WTC11 (cell line): ENCODE data around the gene ARSJ. TPM values are rescaled to one million over a fixed set of nuclear protein-coding genes. Genes with fewer than 3 reads are reported as not detected.

Experiments used
- ATAC-seq: fragments of 200-7000 bp; cut with Tn5 transposase; 2 replicates; pipeline ENCODE4 v1.10.0; 2021; ENCODE audit warnings: mild to moderate bottlenecking, moderate library complexity
- CTCF ChIA-PET: fragments of 300-600 bp; sonication (Branson Sonifier 250); formaldehyde crosslinking; loops from one replicate; lab custom pipeline; 2021; ENCODE audit warnings: antibody characterized with exemption; lab: Charles Lee
- POLR2A ChIA-PET: fragments of 350-600 bp; sonication (Branson Sonifier 250); formaldehyde crosslinking; loops from one replicate; lab custom pipeline; 2021; ENCODE audit warnings: antibody characterized with exemption; lab: Charles Lee
- DNase-seq: peaks from one replicate; pipeline ENCODE4 v3.0.0; 2021; ENCODE audit warnings: low spot score
- H3K27ac Mint-ChIP-seq: 2 replicates; pipeline ENCODE4 v1.8.0; 2021; ENCODE audit warnings: mixed read lengths
- H3K27me3 Mint-ChIP-seq: 2 replicates; pipeline ENCODE4 v1.8.0; 2021; ENCODE audit warnings: low read depth, mild to moderate bottlenecking, moderate library complexity, mixed read lengths
- H3K36me3 Mint-ChIP-seq: 2 replicates; pipeline ENCODE4 v1.8.0; 2021; ENCODE audit warnings: mixed read lengths
- H3K4me1 Mint-ChIP-seq: 2 replicates; pipeline ENCODE4 v1.8.0; 2022; ENCODE audit warnings: mixed read lengths
- H3K4me3 Mint-ChIP-seq: 2 replicates; pipeline ENCODE4 v1.8.0; 2021; ENCODE audit warnings: mild to moderate bottlenecking, moderate library complexity, mixed read lengths
- H3K9me3 Mint-ChIP-seq: 2 replicates; pipeline ENCODE4 v1.8.0; 2021; ENCODE audit warnings: mixed read lengths
- ARID4B ChIP-seq: sonication (generic); formaldehyde crosslinking; IDR thresholded peaks from 2 replicates; pipeline ENCODE4 v1.8.0; 2023; ENCODE audit warnings: missing genetic modification reagents, mild to moderate bottlenecking, borderline replicate concordance
- ESRRA ChIP-seq: sonication (generic); formaldehyde crosslinking; IDR thresholded peaks from 2 replicates; pipeline ENCODE4 v1.8.1; 2022; ENCODE audit warnings: mild to moderate bottlenecking, missing genetic modification reagents, borderline replicate concordance
- HMGXB4 ChIP-seq: sonication (generic); formaldehyde crosslinking; IDR thresholded peaks from 2 replicates; pipeline ENCODE4 v1.8.1; 2023; ENCODE audit warnings: mild to moderate bottlenecking, moderate library complexity, missing genetic modification reagents
- KAT7 ChIP-seq: sonication (generic); formaldehyde crosslinking; IDR thresholded peaks from 2 replicates; pipeline ENCODE4 v1.8.1; 2023; ENCODE audit warnings: missing genetic modification reagents, mild to moderate bottlenecking, borderline replicate concordance
- TCF7 ChIP-seq: sonication (generic); formaldehyde crosslinking; IDR thresholded peaks from 2 replicates; pipeline ENCODE4 v1.8.0; 2022; ENCODE audit warnings: mild to moderate bottlenecking, low read depth, missing genetic modification reagents, moderate library complexity
- TEAD4 ChIP-seq: sonication (generic); formaldehyde crosslinking; IDR thresholded peaks from 2 replicates; pipeline ENCODE4 v1.8.0; 2022; ENCODE audit warnings: mild to moderate bottlenecking, missing genetic modification reagents
- USF2 ChIP-seq: sonication (generic); formaldehyde crosslinking; IDR thresholded peaks from 2 replicates; pipeline ENCODE4 v1.8.1; 2023; ENCODE audit warnings: mild to moderate bottlenecking, missing genetic modification reagents, moderate library complexity
- ZNF121 ChIP-seq: sonication (generic); formaldehyde crosslinking; IDR thresholded peaks from 2 replicates; pipeline ENCODE4 v1.8.0; 2023; ENCODE audit warnings: missing genetic modification reagents
- ZNF232 ChIP-seq: sonication (generic); formaldehyde crosslinking; IDR thresholded peaks from 2 replicates; pipeline ENCODE4 v1.8.0; 2022; ENCODE audit warnings: mild to moderate bottlenecking, missing genetic modification reagents
- ZNF317 ChIP-seq: sonication (generic); formaldehyde crosslinking; IDR thresholded peaks from 2 replicates; pipeline ENCODE4 v1.8.1; 2023; ENCODE audit warnings: low read depth, mild to moderate bottlenecking, moderate library complexity, missing genetic modification reagents, borderline replicate concordance
- ZNF532 ChIP-seq: fragments of 250-450 bp; sonication (Bioruptor Pico); IDR thresholded peaks from 2 replicates; pipeline ENCODE4 v1.9.0; 2021; ENCODE audit warnings: mild to moderate bottlenecking, borderline replicate concordance
- total RNA-seq: library from RNA; stranded (reverse); gene quantifications from 3 replicates; pipeline ENCODE4 v1.2.3, GENCODE V29; 2021
- TF ChIP-seq, protein P1 (sequence below): sonication (generic); formaldehyde crosslinking; IDR thresholded peaks from 2 replicates; pipeline ENCODE4 v1.8.0; 2022; ENCODE audit warnings: missing genetic modification reagents
- TF ChIP-seq, protein P2 (sequence below): sonication (generic); formaldehyde crosslinking; IDR thresholded peaks from 2 replicates; pipeline ENCODE4 v1.8.0; 2023; ENCODE audit warnings: missing genetic modification reagents
- TF ChIP-seq, protein P3 (sequence below): sonication (generic); formaldehyde crosslinking; IDR thresholded peaks from 2 replicates; pipeline ENCODE4 v1.8.1; 2023; ENCODE audit warnings: mild to moderate bottlenecking, missing genetic modification reagents, moderate library complexity
- TF ChIP-seq, protein P4 (sequence below): sonication (generic); formaldehyde crosslinking; IDR thresholded peaks from 2 replicates; pipeline ENCODE4 v1.8.1; 2022; ENCODE audit warnings: low read depth, missing genetic modification reagents, borderline replicate concordance

ARSJ gene
- total RNA-seq, 1 experiment from 2014 or later: 6.6 TPM

DNA sequence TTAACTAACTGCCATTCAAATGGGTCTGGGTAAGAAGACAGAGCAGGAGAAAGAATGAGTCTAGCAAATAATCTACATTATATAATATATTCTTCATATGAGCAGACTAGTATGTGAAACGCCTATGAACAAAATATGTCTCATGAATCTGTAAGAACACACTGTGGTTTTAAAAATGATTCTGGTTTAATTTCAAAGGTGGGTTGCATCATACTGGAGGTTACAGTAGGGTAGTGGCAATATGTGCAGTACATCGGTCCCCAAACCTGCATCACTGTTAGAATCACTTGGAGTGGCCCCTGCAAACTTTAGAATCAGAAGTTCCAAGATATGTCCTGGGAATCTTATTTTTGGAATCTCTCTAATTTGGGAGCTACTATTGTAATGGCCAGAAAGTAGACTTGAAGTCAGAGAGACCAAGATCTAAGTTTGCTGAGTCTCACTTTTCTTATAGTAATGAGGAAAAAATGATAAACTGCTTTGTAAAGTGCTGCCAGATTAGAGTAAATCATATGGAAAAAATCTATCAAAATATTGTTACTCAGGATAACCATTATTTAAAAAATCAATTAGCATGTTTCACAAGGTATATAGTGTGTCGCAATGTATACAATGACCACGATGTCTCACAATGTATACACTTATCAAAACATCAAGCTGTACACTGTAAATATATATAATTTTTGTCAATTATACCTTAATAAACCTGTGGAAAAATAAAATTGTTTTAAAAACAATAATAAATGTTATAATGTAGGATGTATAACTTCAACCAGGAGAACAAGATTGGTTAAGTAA is 37.9 kb upstream of the ARSJ start:
- no peaks in the 10 kb centered on the region for H3K9me3 Mint-ChIP-seq
- TF ChIP-seq HMGXB4 (CRISPR knock-in tag) (no peak), ZNF317 (no peak), ESRRA (CRISPR knock-in tag) (no peak), ZNF532 (CRISPR knock-in tag) (no peak), ZNF232 (CRISPR knock-in tag) (no peak), ZNF121 (CRISPR knock-in tag) (no peak), KAT7 (CRISPR knock-in tag) (no peak), TEAD4 (CRISPR knock-in tag) (no peak), ARID4B (CRISPR knock-in tag) (no peak), USF2 (no peak), TCF7 (CRISPR knock-in tag) (no peak)
- TF ChIP-seq, protein P1, sequence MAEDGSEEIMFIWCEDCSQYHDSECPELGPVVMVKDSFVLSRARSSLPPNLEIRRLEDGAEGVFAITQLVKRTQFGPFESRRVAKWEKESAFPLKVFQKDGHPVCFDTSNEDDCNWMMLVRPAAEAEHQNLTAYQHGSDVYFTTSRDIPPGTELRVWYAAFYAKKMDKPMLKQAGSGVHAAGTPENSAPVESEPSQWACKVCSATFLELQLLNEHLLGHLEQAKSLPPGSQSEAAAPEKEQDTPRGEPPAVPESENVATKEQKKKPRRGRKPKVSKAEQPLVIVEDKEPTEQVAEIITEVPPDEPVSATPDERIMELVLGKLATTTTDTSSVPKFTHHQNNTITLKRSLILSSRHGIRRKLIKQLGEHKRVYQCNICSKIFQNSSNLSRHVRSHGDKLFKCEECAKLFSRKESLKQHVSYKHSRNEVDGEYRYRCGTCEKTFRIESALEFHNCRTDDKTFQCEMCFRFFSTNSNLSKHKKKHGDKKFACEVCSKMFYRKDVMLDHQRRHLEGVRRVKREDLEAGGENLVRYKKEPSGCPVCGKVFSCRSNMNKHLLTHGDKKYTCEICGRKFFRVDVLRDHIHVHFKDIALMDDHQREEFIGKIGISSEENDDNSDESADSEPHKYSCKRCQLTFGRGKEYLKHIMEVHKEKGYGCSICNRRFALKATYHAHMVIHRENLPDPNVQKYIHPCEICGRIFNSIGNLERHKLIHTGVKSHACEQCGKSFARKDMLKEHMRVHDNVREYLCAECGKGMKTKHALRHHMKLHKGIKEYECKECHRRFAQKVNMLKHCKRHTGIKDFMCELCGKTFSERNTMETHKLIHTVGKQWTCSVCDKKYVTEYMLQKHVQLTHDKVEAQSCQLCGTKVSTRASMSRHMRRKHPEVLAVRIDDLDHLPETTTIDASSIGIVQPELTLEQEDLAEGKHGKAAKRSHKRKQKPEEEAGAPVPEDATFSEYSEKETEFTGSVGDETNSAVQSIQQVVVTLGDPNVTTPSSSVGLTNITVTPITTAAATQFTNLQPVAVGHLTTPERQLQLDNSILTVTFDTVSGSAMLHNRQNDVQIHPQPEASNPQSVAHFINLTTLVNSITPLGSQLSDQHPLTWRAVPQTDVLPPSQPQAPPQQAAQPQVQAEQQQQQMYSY (CRISPR knock-in tag): no peak
- TF ChIP-seq, protein P2, sequence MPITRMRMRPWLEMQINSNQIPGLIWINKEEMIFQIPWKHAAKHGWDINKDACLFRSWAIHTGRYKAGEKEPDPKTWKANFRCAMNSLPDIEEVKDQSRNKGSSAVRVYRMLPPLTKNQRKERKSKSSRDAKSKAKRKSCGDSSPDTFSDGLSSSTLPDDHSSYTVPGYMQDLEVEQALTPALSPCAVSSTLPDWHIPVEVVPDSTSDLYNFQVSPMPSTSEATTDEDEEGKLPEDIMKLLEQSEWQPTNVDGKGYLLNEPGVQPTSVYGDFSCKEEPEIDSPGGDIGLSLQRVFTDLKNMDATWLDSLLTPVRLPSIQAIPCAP (CRISPR knock-in tag): no peak
- TF ChIP-seq, protein P3, sequence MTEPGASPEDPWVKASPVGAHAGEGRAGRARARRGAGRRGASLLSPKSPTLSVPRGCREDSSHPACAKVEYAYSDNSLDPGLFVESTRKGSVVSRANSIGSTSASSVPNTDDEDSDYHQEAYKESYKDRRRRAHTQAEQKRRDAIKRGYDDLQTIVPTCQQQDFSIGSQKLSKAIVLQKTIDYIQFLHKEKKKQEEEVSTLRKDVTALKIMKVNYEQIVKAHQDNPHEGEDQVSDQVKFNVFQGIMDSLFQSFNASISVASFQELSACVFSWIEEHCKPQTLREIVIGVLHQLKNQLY: no peak
- TF ChIP-seq, protein P4, sequence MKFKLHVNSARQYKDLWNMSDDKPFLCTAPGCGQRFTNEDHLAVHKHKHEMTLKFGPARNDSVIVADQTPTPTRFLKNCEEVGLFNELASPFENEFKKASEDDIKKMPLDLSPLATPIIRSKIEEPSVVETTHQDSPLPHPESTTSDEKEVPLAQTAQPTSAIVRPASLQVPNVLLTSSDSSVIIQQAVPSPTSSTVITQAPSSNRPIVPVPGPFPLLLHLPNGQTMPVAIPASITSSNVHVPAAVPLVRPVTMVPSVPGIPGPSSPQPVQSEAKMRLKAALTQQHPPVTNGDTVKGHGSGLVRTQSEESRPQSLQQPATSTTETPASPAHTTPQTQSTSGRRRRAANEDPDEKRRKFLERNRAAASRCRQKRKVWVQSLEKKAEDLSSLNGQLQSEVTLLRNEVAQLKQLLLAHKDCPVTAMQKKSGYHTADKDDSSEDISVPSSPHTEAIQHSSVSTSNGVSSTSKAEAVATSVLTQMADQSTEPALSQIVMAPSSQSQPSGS: no peak

More for the DNA sequence above, 37.9 kb upstream of the ARSJ start:
- Mint-ChIP-seq H3K27me3 (no peaks in the 10 kb centered on the region), H3K27ac (no peak overlapping the region), H3K4me1 (no peaks in the 10 kb centered on the region; the same call in 1 of the 2 replicates), H3K4me3 (no peak overlapping the region), H3K36me3 (no peaks in the 10 kb centered on the region)
- ChIA-PET CTCF (no interaction called here), POLR2A (no interaction called here)
- ATAC-seq (no peak), DNase-seq (no peak)
